ENCODE results near the gene RPL10. TPM values are rescaled to one million over a fixed set of nuclear protein-coding genes. Genes with fewer than 3 reads are reported as not detected.

The RPL10 gene
- total RNA-seq, 1 experiment from 2014 or later = 2,110 TPM

DNA sequence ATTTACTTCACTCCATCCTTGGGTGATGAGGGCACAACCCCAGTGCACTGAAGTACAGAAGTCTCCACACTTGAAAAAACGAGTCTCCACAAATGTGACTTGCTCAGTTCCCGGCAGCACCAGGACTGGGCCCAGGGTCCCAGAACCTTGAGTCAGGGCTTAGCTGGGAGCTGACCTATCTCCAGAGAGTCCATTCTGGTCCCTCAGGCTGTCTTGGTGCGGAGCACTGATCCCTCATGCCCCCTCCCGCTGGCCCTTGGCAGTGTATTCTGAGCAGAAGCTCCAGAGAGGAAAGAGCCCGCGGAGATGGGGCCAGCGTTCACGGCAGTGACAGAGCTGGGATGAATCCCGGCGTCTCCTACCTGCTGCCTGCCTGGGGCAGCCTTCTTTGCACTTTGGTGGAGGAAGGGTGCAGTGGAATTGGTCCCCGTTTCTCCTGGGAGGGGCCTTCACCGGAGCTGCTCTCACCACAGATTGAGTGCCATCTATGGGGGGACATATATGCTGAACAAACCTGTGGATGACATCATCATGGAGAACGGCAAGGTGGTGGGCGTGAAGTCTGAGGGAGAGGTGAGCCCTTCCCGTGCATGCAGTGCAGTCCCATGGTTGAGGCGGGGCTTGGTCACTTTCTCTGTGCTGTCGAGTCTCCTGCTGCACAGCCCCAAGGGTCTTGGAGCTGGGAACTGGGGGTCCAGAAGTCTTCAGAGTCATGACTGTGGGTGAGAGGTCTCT lies 42.6 kb downstream of the RPL10 start:
- Histone ChIP-seq H3K79me2 (ENCODE audit: insufficient read depth, low read length) (peaks cover 2% of the 10 kb centered on the region; the same call in 1 of the 2 replicates), H2BK120ac (ENCODE audit: low read depth, low read length, poor library complexity, severe bottlenecking) (no peak overlapping the region), H3K23me2 (ENCODE audit: insufficient read length, low read depth, low read length, poor library complexity, severe bottlenecking) (peaks cover 10% of the 10 kb centered on the region), H3K56ac (ENCODE audit: insufficient read length, low read depth, low read length) (no peak overlapping the region), H3K79me1 (ENCODE audit: insufficient read depth, low read depth, low read length, poor library complexity, severe bottlenecking) (no peaks in the 10 kb centered on the region), H3K18ac (ENCODE audit: insufficient read length, low read depth, low read length) (no peak overlapping the region), H3K27ac (ENCODE audit: insufficient read length, low read depth, low read length) (no peak overlapping the region), H3K27me3 (ENCODE audit: insufficient read depth, low read length) (no peaks in the 10 kb centered on the region), H4K5ac (ENCODE audit: insufficient read length, low read depth, low read length) (no peak overlapping the region), H4K91ac (ENCODE audit: insufficient read length, low read depth, low read length) (no peak overlapping the region), H3K9ac (ENCODE audit: extremely low read depth, insufficient read length, low read length) (no peak overlapping the region), H2BK20ac (ENCODE audit: low read depth, low read length, poor library complexity, severe bottlenecking) (no peak overlapping the region), H4K20me1 (ENCODE audit: control insufficient read depth, insufficient read depth, insufficient read length) (no peaks in the 10 kb centered on the region), H3K9me3 (ENCODE audit: control insufficient read depth, low read depth, low read length) (peaks cover 28% of the 10 kb centered on the region), H2AFZ (ENCODE audit: low read length) (no peak overlapping the region), H4K8ac (replicated peaks; ENCODE audit: insufficient read length, low read depth, low read length) (no peak overlapping the region), H2BK12ac (ENCODE audit: insufficient read length, low read depth, low read length) (no peak overlapping the region), H2AK5ac (ENCODE audit: insufficient read length, low read length) (no peak overlapping the region), H3K4me2 (ENCODE audit: insufficient read depth, insufficient read length, low read length) (no peak overlapping the region), H2BK15ac (ENCODE audit: low read depth, low read length) (no peak overlapping the region), H3K4me1 (ENCODE audit: insufficient read depth, low read length) (no peaks in the 10 kb centered on the region), H3K23ac (ENCODE audit: insufficient read length, low read depth, low read length) (no peak overlapping the region), H2BK5ac (ENCODE audit: insufficient read length, low read length) (no peak overlapping the region), H3K14ac (ENCODE audit: insufficient read depth, low read length) (no peak overlapping the region), H3K4ac (ENCODE audit: low read depth, low read length) (no peak overlapping the region), H3T11ph (ENCODE audit: low read length) (no peak overlapping the region)
- Mint-ChIP-seq H3K9me3 (peaks cover 55 to 74% of the 10 kb centered on the region in 2 experiments), H3K27ac (no peak overlapping the region; a peak in 1 of 7 replicates), H3K27me3 (ENCODE audit: low read depth) (no peaks in the 10 kb centered on the region), H3K4me1 (peaks cover 11 to 15% of the 10 kb centered on the region in 2 experiments), H3K36me3 (ENCODE audit: insufficient read depth in 1 of 3, low read depth in 3 of 3) (peaks cover 23 to 55% (median 54%) of the 10 kb centered on the region in 3 experiments; a peak in 6 of 7 replicates), H3K4me3 (no peak overlapping the region)
- DNase-seq = no peak
- WGBS (ENCODE audit: extremely low coverage, insufficient read length, low lambda C conversion rate) = no CpG with 5 or more reads among the region's 17 CpGs
- TF ChIP-seq, protein P1, sequence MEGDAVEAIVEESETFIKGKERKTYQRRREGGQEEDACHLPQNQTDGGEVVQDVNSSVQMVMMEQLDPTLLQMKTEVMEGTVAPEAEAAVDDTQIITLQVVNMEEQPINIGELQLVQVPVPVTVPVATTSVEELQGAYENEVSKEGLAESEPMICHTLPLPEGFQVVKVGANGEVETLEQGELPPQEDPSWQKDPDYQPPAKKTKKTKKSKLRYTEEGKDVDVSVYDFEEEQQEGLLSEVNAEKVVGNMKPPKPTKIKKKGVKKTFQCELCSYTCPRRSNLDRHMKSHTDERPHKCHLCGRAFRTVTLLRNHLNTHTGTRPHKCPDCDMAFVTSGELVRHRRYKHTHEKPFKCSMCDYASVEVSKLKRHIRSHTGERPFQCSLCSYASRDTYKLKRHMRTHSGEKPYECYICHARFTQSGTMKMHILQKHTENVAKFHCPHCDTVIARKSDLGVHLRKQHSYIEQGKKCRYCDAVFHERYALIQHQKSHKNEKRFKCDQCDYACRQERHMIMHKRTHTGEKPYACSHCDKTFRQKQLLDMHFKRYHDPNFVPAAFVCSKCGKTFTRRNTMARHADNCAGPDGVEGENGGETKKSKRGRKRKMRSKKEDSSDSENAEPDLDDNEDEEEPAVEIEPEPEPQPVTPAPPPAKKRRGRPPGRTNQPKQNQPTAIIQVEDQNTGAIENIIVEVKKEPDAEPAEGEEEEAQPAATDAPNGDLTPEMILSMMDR (conservative IDR thresholded peaks at IDR 0.05) = no peak
